Uterus (tissue), 4 donors: Measurements from ENCODE around the gene ATOH7. TPM values are rescaled to one million over a fixed set of nuclear protein-coding genes. Genes with fewer than 3 reads are reported as not detected.
"Not testable (repeated sequence)": the region's sequence is repeated elsewhere in the genome, so short reads cannot be mapped to it uniquely, and the experiment has no call there.

Experiments
- DNase-seq, 2 donors: peaks; one replicate each; pipeline ENCODE4 v3.0.0-alpha.2; 2019 to 2020
- H3K27ac ChIP-seq, 2 donors: fragments of 200-600 bp; sonication (generic); 1 replicate in 1 of 2; 2 replicates in 1 of 2; pipeline ENCODE4 v1.5.1; 2016 to 2018
- H3K27me3 ChIP-seq, 2 donors: fragments of 200-600 bp; sonication (generic); one replicate each; pipeline ENCODE4 v1.5.1; 2018 to 2019; ENCODE audit warnings: control low read depth in 1 of 2
- H3K36me3 ChIP-seq, 2 donors: fragments of 200-600 bp; sonication (generic); one replicate each; pipeline ENCODE4 v1.5.1; 2019; ENCODE audit warnings: control low read depth in 1 of 2
- H3K4me1 ChIP-seq, 2 donors: fragments of 200-600 bp; sonication (generic); one replicate each; pipeline ENCODE4 v1.5.1; 2018 to 2019; ENCODE audit warnings: control low read depth in 1 of 2
- H3K4me3 ChIP-seq, 2 donors: fragments of 200-600 bp; sonication (generic); 1 replicate in 1 of 2; 2 replicates in 1 of 2; pipeline ENCODE4 v1.5.1; 2018 to 2019; ENCODE audit warnings: mild to moderate bottlenecking in 1 of 2
- H3K9me3 ChIP-seq, 2 donors: fragments of 200-600 bp; sonication (generic); one replicate each; pipeline ENCODE4 v1.5.1; 2019; ENCODE audit warnings: control low read depth in 1 of 2
- CTCF ChIP-seq, 4 experiments: fragments of 200-600 bp in 2 of 4; fragments of 450-650 bp in 2 of 4; sonication (generic) in 2 of 4; IDR thresholded peaks; one replicate each; pipeline ENCODE4 v1.5.1; 2016 to 2019; ENCODE audit warnings: antibody characterized with exemption in 4 of 4, mild to moderate bottlenecking in 2 of 4, moderate library complexity in 1 of 4
- POLR2A ChIP-seq, 2 donors: fragments of 450-650 bp; IDR thresholded peaks; one replicate each; pipeline ENCODE4 v1.6.1; 2016; ENCODE audit warnings: antibody characterized with exemption in 2 of 2, mild to moderate bottlenecking in 1 of 2, moderate library complexity in 1 of 2
- intact Hi-C: fragments of 100-400 bp; cut with DNase I; formaldehyde crosslinking; loops from one replicate; pipeline ENCODE4 v1.15.1; 2023; ENCODE audit warnings: low total_unique reads
- total RNA-seq, 4 donors: library from RNA; depleted of rRNA in 3 of 4; stranded (reverse); fragments of >200 nt in 3 of 4; gene quantifications; one replicate each; pipeline versions ENCODE4 v1.1.0 to v1.2.4, GENCODE V29; 2014 to 2023
- donor health status: DM: yes; HTN: yes; CAD: no.

The ATOH7 gene
- total RNA-seq, 4 donors from 2014 or later = not detected

- H3K4me1 ChIP-seq = no peaks in the 10 kb centered on the region
- H3K9me3 ChIP-seq = no peaks in the 10 kb centered on the region
- H3K27ac ChIP-seq = no peak overlapping the region
- no peaks in the 10 kb centered on the region for H3K36me3 ChIP-seq
- intact Hi-C loops = no loop called here
- DNase-seq = no peak
- H3K27me3 ChIP-seq = no peaks in the 10 kb centered on the region
- TF ChIP-seq CTCF (IDR thresholded peaks at IDR 0.05) (peak; percentile 48 to 60 (median 54)), POLR2A (IDR thresholded peaks at IDR 0.05) (no peak)
- no peak overlapping the region for H3K4me3 ChIP-seq
Measured at GRCh38 chr10:68212721-68213352, 19.1 kb downstream of the ATOH7 start.

GRCh38 chr10:68211669-68212068 lies 20.2 kb downstream of the ATOH7 start:
- H3K4me1 ChIP-seq = no peaks in the 10 kb centered on the region
- H3K27me3 ChIP-seq = no peaks in the 10 kb centered on the region
- no peaks in the 10 kb centered on the region for H3K9me3 ChIP-seq
- TF ChIP-seq CTCF (IDR thresholded peaks at IDR 0.05) (no peak), POLR2A (IDR thresholded peaks at IDR 0.05) (no peak)
- no peaks in the 10 kb centered on the region for H3K36me3 ChIP-seq
- no peak overlapping the region for H3K27ac ChIP-seq
- no peak overlapping the region for H3K4me3 ChIP-seq
- no peak for DNase-seq
- intact Hi-C loops = no loop called here

- no peak overlapping the region for H3K4me3 ChIP-seq
- H3K4me1 ChIP-seq = no peaks in the 10 kb centered on the region
- no peak overlapping the region for H3K27ac ChIP-seq
- no peak for DNase-seq
- TF ChIP-seq CTCF (IDR thresholded peaks at IDR 0.05) (peak in 3 of 4 experiments; percentile 7 to 31 (median 26)), POLR2A (IDR thresholded peaks at IDR 0.05) (no peak)
- H3K9me3 ChIP-seq = no peaks in the 10 kb centered on the region
- H3K27me3 ChIP-seq = no peaks in the 10 kb centered on the region
- intact Hi-C loops = no loop called here
- H3K36me3 ChIP-seq = no peaks in the 10 kb centered on the region
Measured at GRCh38 chr10:68208424-68209042, 23.4 kb downstream of the ATOH7 start.

GRCh38 chr10:68202960-68203353 lies 29.0 kb downstream of the ATOH7 start:
- Histone ChIP-seq H3K4me3 (no peak overlapping the region), H3K27me3 (no peaks in the 10 kb centered on the region), H3K4me1 (no peaks in the 10 kb centered on the region), H3K9me3 (no peaks in the 10 kb centered on the region), H3K27ac (no peak overlapping the region), H3K36me3 (no peaks in the 10 kb centered on the region)
- no peak for DNase-seq
- TF ChIP-seq POLR2A (IDR thresholded peaks at IDR 0.05) (no peak), CTCF (IDR thresholded peaks at IDR 0.05) (no peak)
- intact Hi-C loops = no loop called here

GRCh38 chr10:68196701-68197100 lies 35.2 kb downstream of the ATOH7 start:
- intact Hi-C loops = no loop called here
- no peak for DNase-seq
- Histone ChIP-seq H3K4me1 (no peaks in the 10 kb centered on the region), H3K36me3 (no peaks in the 10 kb centered on the region), H3K27me3 (no peaks in the 10 kb centered on the region), H3K9me3 (no peaks in the 10 kb centered on the region), H3K27ac (no peak overlapping the region), H3K4me3 (no peak overlapping the region)
- no peak for TF ChIP-seq POLR2A (IDR thresholded peaks at IDR 0.05)
- TF ChIP-seq CTCF (IDR thresholded peaks at IDR 0.05) = no peak

GRCh38 chr10:68195776-68196175 lies 36.1 kb downstream of the ATOH7 start:
- intact Hi-C loops, H3K36me3 ChIP-seq, H3K27ac ChIP-seq, DNase-seq, H3K4me3 ChIP-seq, H3K9me3 ChIP-seq, H3K4me1 ChIP-seq, H3K27me3 ChIP-seq: not testable (repeated sequence)
